GM19238 (cell line): Measurements from ENCODE around the gene MARCKSL1.
"Not testable (repeated sequence)": the region's sequence is repeated elsewhere in the genome, so short reads cannot be mapped to it uniquely, and the experiment has no call there.

Experiments used
- DNase-seq: peaks from one replicate; pipeline ENCODE4 v3.0.0; 2011; ENCODE audit warnings: low spot score; ENCODE audit not compliant: insufficient read length

MARCKSL1 gene

DNA sequence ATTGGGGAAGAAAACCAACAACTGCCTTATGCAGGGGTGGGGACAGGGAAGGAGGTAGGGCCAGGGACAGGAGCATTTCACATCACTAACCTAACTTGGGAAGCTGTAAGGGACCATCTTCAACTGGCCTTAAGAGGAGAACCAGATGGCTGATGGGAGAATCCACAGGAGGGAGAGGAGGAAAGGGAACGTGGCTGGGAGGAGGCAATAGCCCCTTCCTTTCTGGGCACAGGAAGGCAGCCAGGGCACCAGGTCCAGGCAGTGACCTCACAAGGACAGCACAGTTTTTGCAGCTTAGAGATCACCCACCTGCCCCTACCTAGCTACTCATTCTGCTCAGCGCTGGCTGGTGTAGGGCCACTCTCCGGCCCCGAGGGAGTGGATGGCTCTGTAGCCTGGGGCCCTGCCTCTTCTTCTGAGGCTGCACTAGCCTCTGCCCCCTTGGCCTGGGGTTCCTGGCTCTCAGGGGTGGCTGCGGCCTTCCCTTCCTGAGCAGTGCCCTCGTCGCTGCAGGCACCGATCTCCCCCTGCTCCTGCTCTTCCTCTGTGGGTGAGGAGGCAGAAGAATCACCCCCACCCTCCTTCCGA lies 1.7 kb downstream of the MARCKSL1 start:
- DNase-seq: no peak

DNA sequence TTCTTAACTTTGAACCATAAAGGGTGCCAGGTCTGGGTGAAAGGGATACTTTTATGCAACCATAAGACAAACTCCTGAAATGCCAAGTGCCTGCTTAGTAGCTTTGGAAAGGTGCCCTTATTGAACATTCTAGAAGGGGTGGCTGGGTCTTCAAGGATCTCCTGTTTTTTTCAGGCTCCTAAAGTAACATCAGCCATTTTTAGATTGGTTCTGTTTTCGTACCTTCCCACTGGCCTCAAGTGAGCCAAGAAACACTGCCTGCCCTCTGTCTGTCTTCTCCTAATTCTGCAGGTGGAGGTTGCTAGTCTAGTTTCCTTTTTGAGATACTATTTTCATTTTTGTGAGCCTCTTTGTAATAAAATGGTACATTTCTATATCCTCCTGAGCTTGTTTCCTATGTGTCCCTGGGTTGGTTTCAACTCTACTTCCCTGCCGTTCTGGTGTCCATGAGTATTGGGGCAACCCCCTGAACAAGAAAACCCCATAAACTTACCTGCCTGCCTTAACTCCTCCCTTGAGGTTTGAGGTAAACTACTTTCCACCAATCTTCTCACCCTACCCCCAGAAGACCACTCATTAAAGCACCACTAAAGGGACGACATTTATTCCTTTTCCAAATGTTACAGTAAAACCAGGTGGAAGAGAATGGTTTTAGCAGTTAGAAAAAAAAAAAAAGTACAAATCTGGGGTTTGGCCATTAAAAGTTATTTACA lies 2.6 kb downstream of the MARCKSL1 start:
- DNase-seq: no peak

DNA sequence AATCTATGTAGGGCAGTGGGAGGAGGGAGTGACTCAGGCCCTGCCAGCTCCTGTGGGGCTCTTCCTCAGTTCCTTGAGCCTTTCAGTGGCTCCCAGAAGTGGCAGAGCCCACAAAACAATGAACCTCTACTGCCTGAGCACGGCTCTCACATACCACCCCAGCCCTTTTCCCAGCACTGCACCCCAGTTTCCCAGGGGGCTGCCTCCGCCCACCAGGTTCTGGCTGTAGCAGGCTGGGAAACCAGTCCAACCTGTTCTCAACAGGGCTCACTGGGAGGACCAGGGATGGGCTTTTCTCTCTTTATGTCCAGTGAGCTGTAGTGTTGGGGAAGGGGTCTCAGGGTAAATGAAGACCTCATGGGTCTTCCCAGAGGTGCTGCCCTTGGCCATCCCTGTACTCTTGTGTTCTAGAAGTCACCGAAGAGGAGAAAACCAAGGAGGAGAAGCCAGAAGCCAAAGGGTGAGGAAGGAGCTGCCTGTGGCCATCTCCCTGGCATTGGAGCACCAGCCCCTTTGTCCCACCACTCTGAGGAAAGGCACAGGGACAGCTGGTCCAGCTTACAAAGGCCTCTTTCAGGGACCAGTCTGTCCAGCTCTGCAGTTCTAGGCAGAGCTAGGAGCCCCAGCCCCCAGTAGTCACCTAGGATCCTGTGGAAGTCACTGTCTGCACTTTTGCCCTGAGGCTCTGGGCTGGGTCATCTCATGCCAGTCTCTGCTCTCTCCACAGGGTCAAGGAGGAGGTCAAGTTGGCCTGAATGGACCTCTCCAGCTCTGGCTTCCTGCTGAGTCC lies 3.5 kb downstream of the MARCKSL1 start:
- DNase-seq: no peak

DNA sequence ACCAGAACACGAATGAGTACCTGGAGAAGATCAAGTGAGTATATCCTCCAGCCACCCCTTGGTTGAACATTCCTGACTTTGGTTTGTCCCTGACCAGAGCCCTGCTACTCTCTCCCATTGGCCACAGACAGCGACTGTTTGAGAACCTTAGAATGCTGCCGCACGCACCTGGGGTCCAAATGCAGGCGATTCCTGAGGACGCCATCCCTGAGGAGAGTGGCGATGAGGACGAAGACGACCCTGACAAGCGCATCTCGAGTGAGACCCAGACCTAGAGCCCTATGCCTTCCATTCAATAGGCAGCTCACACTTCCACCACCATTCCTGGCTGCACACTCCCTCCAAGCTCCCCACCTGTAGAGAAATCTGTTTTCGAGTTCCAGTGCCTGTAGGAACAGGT lies 4.5 kb downstream of the MARCKSL1 start:
- DNase-seq: no peak

DNA sequence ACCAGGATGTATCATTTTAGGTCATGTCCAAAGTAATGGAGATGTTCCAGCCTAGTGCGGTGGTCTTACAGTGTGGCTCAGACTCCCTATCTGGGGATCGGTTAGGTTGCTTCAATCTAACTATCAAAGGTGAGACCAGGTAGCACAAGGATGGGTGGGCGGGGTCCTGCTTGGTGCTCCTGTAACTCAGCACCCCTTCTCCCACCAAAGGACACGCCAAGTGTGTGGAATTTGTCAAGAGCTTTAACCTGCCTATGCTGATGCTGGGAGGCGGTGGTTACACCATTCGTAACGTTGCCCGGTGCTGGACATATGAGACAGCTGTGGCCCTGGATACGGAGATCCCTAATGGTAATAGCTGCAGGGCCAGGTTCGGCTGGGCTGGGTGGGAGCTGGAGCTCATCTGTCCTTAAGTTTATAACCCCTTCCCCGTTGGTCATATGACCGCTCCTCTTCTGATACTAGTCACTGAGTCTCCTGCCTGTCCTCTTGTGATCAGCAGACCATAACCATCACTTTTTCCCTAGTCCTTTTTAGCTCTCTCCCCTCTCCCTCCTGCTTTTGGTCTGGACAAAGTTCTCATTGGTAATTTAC lies 5.4 kb downstream of the MARCKSL1 start:
- DNase-seq: no peak

DNA sequence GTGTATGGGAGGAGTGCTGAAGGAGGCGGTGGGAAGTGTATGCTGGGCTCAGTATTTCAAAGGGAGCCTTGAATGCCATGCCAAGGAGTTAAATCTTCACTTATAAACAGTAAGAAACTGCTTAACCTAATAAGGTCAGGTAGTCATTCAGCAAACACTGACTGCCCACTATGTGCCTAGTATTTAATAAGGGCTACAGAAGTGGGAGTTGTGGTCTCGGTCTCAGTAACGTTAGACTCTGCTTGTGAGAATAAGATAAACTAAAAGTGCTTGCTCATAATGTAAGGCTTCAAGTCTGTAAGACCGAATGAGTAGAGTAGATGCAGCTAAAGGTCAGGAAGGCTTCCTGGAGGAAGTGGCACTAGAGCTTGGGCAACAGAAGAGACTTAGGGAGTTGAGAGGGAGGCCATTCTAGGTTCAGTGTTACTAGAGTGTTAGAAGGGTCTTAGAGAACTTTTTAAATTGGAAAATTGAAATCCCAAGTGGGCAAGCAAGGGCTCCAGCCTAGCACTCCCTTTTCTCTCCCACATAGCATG lies 6.0 kb downstream of the MARCKSL1 start:
- no peak for DNase-seq

DNA sequence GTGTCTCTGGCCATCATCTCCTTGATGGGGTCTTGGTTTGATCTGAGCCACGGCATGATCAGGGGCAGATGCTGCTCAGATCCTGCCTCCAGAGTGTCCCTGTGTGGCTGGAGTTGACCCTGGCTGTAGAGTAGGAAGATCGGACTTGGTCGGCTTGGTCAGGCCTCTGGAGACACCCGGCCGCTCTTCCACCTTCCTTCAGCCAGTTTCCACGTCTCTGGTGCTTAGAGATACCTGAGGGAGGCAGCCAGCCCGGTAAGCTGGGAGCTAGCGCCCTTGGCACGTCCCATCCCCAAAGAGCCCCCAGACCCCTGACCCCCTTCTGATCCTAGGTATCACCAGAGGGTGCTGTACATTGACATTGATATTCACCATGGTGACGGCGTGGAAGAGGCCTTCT lies 8.8 kb downstream of the MARCKSL1 start:
- no peak for DNase-seq

DNA sequence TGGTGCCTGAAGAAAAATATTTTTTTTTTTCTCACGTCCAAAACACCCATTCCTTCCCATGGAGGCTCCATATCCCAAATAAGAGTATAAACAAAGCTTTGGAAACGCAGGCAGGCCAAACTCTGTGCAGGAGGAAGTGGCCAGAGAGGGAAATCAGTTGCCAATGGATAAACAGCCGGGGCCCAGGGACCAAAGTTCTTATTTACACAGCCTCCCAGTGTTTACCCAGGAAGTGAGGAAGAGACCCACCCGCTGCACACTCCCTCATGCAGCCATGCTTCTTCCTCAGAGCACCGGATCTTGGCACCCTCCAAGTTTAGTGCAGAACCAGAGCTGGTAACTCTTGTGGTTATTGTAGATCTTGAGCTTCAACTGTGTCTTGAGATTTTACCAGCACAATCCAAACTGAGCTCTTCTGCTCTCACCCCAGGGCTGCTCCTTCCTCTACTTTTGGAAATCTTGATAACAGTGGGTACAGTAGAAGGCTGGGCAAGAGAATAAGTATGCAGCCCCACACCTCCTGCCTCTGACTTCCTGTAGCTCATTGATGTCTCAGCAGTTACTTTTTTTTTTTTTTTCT lies 14.2 kb downstream of the MARCKSL1 start:
- DNase-seq: no peak

DNA sequence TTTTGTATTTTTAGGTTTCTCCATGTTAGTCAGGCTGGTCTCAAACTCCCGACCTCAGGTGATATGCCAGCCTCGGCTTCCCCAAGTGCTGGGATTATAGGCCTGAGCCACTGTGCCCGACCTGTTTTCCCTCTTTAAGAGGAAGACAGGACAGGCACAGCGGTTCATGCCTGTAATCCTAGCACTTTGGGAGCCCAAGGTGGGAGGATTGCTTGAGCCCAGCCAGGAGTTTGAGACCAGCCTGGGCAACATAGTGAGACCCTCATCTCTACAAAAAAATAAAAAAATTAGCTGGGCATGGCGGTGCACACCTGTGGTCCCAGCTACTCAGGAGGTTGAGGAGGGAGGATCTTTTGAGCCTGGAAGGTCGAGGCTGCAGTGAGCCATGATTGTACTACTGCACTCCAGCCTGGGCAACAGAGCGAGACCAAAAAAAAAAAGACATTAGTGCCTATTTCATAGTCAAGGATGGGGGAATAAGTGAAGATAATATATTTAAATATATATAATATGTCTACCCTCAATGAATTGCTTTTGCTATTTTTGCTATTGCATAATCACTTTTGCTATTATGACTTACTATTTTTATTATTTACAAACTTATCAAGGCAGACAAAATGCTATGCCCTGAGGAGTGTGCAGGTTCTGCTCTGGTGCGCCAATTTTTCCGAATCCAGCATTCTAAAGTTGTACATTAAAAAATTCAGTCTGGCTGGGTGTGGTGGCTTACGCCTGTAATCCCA lies 17.7 kb downstream of the MARCKSL1 start:
- DNase-seq: no peak

DNA sequence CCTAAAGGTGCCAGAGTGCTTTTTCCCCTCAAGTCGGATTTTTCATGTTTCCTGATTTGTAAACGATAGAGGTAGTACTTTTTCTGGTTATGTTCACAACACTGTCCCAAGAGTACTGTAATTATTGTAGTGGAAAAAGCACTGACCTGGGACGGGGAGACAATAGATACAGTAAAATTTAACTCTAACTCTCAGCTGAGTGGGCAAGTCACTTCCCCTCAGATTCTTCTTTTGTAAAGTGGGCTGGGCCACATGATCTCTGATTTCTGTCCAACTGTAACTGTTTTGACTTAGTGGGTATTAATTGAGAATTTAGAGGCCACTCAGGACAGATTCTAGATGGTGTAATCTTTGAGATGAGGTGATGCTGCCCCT lies 19.1 kb downstream of the MARCKSL1 start:
- DNase-seq: no peak

DNA sequence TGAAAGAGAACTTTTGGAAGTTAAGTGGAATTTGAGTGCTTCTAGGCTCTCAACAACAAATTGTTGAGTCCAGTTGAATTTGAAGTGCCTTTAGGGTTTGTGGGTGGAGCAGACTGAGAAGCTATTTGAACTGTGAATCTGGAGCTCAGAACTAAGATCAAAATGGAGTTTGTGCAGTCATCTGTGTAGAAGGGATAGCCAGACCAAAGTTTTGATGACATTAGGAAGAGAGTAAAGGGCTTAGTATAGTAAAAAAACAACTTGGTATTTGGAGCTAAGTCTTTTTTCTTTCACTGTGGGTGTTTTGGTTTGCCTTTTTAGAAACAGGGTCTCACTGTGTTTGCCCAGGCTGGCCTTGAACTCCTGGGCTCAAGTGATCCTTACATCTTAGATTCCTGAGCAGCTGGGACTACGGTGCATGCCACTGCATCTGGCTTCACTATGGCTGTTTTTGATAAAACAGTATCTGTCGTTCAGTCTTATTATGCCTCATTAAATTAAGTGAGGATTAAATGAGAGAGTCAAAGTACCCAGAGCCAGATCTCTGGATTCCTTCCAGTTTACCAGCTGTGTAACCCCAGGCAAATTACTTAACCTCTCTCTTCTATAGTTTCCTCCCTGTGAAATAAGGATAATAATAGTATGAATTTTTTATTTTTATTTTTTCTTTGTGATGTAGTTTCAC lies 24.2 kb downstream of the MARCKSL1 start:
- no peak for DNase-seq

DNA sequence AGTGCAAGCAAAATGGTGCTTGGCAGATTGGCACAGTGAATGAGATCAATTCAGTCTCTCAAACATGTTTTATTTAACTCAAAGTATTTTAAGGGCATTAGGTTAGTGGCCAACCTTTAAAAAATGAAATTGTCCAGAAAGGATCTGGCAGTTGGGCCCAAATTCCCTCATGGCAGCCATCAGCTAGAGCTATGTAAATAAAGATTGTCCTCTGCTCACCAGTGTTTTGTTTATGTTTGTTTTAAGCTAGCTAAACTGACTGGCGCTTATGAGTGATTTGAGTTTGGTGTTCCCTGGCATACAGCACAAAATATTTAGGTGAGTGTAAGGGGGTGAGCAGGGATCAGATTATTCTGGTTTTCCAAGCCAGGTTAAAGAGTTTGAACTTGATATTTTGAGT lies 26.1 kb downstream of the MARCKSL1 start:
- DNase-seq: no peak

DNA sequence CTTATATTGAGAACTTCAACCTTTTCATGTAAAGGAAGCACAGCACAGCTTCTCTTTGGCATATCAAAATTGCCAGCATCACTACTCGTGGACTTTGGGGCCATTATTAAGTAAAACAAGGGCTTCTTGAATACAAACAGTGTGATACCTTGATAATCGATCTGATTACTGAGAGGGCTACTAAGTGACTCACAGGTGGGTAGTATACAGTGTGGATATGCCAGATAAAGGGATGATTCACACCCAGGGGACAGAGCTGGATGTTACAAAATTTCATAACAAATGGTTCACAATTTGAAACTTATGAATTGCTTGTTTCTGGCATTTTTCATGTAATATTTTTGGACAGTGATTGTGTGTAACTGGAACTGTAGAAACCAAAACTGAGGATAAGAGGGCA lies 28.7 kb downstream of the MARCKSL1 start:
- DNase-seq: no peak

DNA sequence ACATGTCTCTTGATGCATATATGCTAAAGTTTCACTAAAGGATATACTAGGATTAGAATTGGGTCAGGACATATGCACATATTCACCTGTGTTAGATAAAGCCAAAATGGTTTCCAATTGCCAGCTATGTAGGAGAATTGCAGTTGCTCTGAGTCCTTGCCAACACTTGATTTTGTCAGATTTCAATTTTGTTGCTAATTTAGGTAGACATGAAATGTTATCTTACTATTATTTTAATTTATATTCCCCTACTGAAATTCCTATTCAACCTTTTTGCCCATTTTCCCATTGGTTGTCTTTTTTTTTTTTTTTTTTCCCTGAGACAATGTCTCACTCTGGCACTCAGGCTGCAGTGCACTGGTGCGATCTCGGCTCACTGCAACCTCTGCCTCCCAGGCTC lies 30.7 kb downstream of the MARCKSL1 start:
- no peak for DNase-seq

DNA sequence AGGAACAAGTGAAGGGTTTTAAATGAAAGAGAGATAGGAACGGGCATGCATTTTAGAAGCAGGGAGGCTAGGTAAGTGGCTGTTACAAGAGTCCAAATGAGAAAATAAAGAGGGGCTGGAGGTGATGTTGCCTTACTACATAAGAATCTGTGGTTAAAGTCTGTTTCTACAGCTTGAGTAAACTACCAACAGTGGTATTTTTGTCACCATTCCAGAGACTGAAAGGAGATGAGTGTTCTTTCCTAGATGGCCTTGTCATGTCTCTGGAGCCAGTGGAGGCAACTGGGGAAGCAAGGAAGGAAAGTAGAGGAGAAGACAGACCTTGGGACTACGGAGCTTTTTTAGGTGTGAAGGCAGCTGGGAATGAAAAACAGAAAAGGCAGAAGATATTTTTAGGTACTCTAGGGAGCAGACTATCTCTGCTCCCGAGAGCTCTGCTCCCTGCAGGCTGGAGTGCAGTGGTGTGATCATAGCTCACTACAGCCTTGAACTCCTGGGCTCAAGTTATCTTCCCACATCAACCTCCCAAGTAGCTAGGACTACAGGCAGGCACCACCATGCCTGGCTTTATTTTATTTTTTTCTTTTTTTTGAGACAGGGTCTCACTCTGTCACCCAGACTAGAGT lies 31.9 kb downstream of the MARCKSL1 start:
- DNase-seq: no peak

DNA sequence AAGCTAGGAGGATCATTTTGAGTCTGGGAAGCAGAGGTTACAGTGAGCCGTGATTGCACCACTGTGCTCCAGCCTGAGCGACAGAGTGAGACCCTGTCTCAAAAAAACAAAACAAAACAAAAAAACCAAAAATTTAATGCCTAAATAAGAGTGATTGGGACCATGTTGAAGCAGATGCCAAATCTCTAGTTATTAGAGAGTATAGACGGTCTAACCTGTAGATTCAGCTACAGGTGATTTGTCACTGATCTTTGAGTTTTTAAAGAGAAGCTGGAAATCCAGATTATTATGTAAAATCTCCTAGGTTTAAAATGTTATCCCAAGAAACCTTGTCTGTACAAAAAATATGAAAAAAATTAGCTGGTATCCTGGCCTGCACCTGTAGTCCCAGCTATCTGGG lies 32.7 kb downstream of the MARCKSL1 start:
- no peak for DNase-seq

DNA sequence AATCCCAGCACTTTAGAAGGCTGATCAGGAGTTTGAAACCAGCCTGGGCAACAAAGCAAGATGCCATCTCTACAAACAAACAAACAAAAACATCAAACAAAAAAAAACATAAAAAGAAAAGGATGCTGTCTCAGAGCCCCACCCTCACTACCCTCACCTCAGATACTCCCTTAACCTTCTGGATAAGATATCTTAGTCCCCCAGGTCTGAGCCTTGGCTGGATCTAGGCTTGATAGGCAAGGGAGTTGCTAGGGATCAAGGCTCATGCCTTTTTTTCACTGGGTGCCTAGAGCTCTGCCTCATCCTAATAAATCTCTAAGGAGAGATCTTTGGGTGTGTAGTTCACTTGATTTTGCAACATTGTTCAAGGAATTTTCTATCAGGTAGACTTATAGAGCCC lies 36.7 kb downstream of the MARCKSL1 start:
- DNase-seq: no peak

DNA sequence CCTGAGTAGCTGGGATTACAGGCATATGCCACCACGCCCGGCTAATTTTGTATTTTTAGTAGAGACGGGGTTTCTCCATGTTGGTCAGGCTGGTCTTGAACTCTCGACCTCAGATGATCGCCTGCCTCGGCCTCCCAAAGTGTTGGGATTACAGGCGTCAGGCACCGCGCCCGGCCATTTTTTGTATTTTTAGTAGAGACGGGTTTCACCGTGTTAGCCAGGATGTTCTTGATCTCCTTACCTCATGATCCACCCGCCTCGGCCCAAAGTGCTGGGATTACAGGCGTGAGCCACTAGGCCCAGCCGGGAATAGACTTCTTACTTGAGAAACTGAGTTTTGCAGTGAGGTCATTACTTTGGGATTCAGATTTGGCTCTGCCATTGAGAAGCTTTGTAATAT lies 37.8 kb downstream of the MARCKSL1 start:
- DNase-seq: not testable (repeated sequence)

DNA sequence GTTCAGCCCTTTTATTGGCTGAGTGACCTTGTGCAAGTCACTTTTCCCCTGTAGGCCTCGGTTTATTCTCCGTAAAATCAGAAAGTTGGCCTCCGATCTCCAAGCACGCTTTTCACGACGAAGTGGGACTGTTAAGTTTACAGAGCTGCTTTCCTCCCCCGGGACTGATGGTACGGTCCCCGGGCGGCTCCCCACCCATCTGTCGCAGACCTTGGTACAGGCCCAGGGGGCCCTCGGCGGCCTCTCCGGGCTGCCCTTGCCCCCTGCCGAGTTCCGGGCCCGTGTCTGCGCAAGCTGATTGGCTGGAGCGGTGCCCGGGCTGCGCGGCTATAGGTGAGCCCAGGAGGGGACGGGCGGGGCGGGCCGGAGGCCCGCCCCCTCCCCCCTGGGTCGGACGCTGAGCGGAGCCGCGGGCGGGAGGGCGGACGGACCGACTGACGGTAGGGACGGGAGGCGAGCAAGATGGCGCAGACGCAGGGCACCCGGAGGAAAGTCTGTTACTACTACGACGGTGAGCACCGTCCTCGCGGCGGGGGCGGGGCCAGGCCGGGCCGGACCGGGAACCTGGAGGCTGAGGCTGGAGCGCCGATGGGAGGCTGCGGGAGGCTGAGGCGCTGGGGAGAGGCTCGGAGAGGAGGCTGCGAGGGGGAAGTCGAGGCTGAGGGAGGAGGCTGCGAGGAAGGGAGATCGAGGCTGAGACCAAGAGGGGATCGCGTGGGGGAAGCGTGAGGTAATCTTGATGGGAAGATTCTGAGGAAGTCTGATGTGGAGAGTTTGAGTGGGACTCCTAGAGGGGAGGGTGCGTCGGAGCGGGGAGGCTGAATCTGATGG lies 44.1 kb downstream of the MARCKSL1 start, which contains the start of gene HDAC1:
TSS of gene HDAC1 (plus strand) at position 376 of the 831 bp plus-strand sequence. CDS start at position 463, 87 bp downstream.
- DNase-seq: peak; percentile 98
